Ovary (tissue), 9 donors: Measurements from ENCODE around the gene TMCO2. TPM values are rescaled to one million over a fixed set of nuclear protein-coding genes. Genes with fewer than 3 reads are reported as not detected.

ENCODE experiments used
- DNase-seq, 5 donors: peaks; one replicate each; pipeline ENCODE4 v3.0.0-alpha.2; 2019 to 2020
- H3K27ac ChIP-seq, 2 donors: fragments of 200-600 bp; one replicate each; pipeline versions ENCODE4 v1.5.1 to v1.8.0; 2019 to 2022
- H3K27me3 ChIP-seq: fragments of 200-600 bp; one replicate; pipeline ENCODE4 v1.8.0; 2022
- H3K36me3 ChIP-seq: fragments of 200-600 bp; sonication (generic); one replicate; pipeline ENCODE4 v1.5.1; 2019
- H3K4me1 ChIP-seq: one replicate; pipeline ENCODE4 v1.8.1; 2013; ENCODE audit warnings: mild to moderate bottlenecking, moderate library complexity; ENCODE audit not compliant: insufficient read depth
- H3K4me3 ChIP-seq: fragments of 200-600 bp; sonication (generic); one replicate; pipeline ENCODE4 v1.5.1; 2017
- H3K9me3 ChIP-seq, 2 donors: fragments of 200-600 bp in 1 of 2; sonication (generic) in 1 of 2; one replicate each; pipeline versions ENCODE4 v1.5.1 to v1.8.1; 2013 to 2019; ENCODE audit warnings: mild to moderate bottlenecking in 1 of 2, moderate library complexity in 1 of 2
- EP300 ChIP-seq: sonication (generic); formaldehyde crosslinking; IDR thresholded peaks from one replicate; pipeline ENCODE4 v1.6.1; 2017; ENCODE audit warnings: antibody characterized with exemption
- POLR2A ChIP-seq: fragments of 450-650 bp; IDR thresholded peaks from one replicate; pipeline ENCODE4 v1.6.1; 2017; ENCODE audit warnings: antibody characterized with exemption, mild to moderate bottlenecking, moderate library complexity
- WGBS, 3 donors: extraction: QIAGEN DNeasy Blood & Tissue Kit in 1 of 3; methylation state at CpG; one replicate each; pipeline versions ENCODE4 v1.1.5 to v1.1.7; 2013 to 2017; 5-methylcytosine and 5-hydroxymethylcytosine counted together
- intact Hi-C, 4 donors: fragments of 100-400 bp; cut with DNase I; formaldehyde crosslinking; loops; one replicate each; pipeline versions ENCODE4 v1.11.0 to v1.15.1; 2022 to 2023
- polyA plus RNA-seq, 2 donors: library from polyadenylated mRNA; stranded (reverse); fragments of 200-250 nt in 1 of 2; fragments of 350-450 nt in 1 of 2; fragmentation: Illumina TruSeq in 1 of 2; extraction: RNeasy Lipid Tissue Mini Kit (QIAGEN cat#74804) in 1 of 2; gene quantifications; one replicate each; pipeline ENCODE4 v1.2.3, GENCODE V29; 2013 to 2014
- total RNA-seq, 7 donors: library from RNA; depleted of rRNA in 2 of 7; stranded (reverse); fragments of >200 nt in 2 of 7; fragmentation: NEBNext Ultra II Directional in 3 of 7; extraction: Animal tissue kit (Norgen Biotek cat#: 25700) in 3 of 7; gene quantifications; one replicate each; pipeline versions ENCODE4 v1.1.0 to v1.2.4, GENCODE V29; 2016 to 2023
- TF ChIP-seq, protein P1 (sequence below), 3 donors: fragments of 450-650 bp in 2 of 3; fragments of 200-600 bp in 1 of 3; IDR thresholded peaks; one replicate each; pipeline versions ENCODE4 v1.5.1 to v1.8.0; 2016 to 2022; ENCODE audit warnings: antibody characterized with exemption in 3 of 3, mild to moderate bottlenecking in 1 of 3
- donor health status: DM: no; HTN: no; CAD: no; lungs with moderate emphysema.
- donor health status: DM: no; HTN: no; CAD: no.
- donor health status: Bipolar disorder and iron deficiency.
- donor health status: DM: yes; HTN: yes; CAD: no.
- donor health status: DM: no; HTN: no; CAD: no.
- donor health status: DM: yes; HTN: yes; CAD: no.

TMCO2 gene
- total and polyA plus RNA-seq, 9 donors: not detected

DNA sequence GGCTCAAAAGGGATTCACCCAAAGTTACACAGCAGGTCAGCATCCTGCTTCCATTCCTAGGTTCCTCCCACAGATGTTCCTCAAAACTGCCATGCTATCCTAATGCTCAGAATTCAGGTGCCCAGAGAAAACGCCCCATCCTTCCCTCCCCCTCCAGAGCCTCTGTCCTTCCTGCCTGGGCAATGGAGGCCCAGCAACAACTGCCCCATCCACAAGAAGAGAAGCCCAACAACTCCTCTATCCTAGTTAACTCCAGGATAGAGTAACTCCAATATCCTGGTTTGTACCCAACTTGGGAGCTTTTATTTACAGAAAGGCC is 52.5 kb downstream of the TMCO2 start:
- H3K4me1 ChIP-seq: no peaks in the 10 kb centered on the region
- TF ChIP-seq POLR2A (no peak), EP300 (no peak)
- TF ChIP-seq, protein P1, sequence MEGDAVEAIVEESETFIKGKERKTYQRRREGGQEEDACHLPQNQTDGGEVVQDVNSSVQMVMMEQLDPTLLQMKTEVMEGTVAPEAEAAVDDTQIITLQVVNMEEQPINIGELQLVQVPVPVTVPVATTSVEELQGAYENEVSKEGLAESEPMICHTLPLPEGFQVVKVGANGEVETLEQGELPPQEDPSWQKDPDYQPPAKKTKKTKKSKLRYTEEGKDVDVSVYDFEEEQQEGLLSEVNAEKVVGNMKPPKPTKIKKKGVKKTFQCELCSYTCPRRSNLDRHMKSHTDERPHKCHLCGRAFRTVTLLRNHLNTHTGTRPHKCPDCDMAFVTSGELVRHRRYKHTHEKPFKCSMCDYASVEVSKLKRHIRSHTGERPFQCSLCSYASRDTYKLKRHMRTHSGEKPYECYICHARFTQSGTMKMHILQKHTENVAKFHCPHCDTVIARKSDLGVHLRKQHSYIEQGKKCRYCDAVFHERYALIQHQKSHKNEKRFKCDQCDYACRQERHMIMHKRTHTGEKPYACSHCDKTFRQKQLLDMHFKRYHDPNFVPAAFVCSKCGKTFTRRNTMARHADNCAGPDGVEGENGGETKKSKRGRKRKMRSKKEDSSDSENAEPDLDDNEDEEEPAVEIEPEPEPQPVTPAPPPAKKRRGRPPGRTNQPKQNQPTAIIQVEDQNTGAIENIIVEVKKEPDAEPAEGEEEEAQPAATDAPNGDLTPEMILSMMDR (IDR thresholded peaks at IDR 0.05): no peak
- 67 to 83% (median 78%) methylated on average over 1 of the region's 1 CpG for WGBS, 3 donors
- no peak for DNase-seq
- H3K4me3 ChIP-seq: no peak overlapping the region
- H3K36me3 ChIP-seq: no peaks in the 10 kb centered on the region
- H3K27me3 ChIP-seq: no peaks in the 10 kb centered on the region
- no peak overlapping the region for H3K27ac ChIP-seq
- intact Hi-C loops: no loop called here
- H3K9me3 ChIP-seq: no peaks in the 10 kb centered on the region

DNA sequence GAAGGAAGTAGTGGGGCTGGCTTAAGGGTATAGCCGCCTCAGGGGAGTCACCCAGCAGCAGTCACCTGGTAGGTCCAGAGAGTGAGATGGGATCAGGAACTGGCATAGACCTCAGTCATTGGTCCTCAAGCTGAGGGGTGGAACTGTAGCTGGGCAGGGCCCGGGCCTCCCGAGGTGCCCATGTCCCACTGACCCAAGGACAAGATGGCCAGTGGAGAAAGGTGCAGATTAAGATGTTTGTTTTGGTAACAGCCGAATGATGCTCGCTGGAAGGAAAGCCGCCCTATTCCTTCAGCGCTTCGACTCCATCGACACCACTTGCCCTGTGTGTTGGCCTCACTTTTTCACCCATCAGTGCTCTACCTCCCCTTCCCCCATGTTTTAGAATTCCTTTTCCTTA is 52.9 kb downstream of the TMCO2 start:
- no peaks in the 10 kb centered on the region for H3K36me3 ChIP-seq
- H3K27me3 ChIP-seq: no peaks in the 10 kb centered on the region
- intact Hi-C loops: no loop called here
- no peak overlapping the region for H3K4me3 ChIP-seq
- H3K27ac ChIP-seq: no peak overlapping the region
- no peak for DNase-seq
- no peaks in the 10 kb centered on the region for H3K4me1 ChIP-seq
- TF ChIP-seq, protein P1 (IDR thresholded peaks at IDR 0.05): no peak
- TF ChIP-seq POLR2A: no peak
- TF ChIP-seq EP300: no peak
- H3K9me3 ChIP-seq: no peaks in the 10 kb centered on the region
- WGBS, 3 donors: 92 to 93% (median 92%) methylated on average over 9 of the region's 9 CpGs

DNA sequence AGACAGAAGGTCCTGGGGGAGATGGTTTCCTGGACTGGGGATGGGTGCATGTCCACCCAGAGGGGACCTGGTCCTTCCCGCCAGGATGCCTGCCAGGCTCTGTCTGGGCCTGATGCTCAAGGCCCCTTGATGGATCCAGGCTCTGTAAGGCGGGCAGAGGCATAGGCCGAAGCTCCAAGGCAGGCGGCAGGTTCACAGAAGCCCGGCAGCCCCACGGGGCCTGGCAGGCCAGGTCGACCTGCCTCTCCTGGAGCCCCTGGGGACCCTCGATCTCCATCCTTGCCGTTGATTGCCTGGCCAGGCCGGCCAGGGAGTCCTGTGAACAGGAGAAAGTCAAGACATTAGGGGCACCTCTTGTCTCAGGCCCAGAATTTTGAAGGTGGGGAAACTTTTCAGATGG is 53.3 kb downstream of the TMCO2 start:
- intact Hi-C loops: no loop called here
- no peak overlapping the region for H3K27ac ChIP-seq
- H3K27me3 ChIP-seq: no peaks in the 10 kb centered on the region
- TF ChIP-seq EP300 (no peak), POLR2A (no peak)
- TF ChIP-seq, protein P1 (IDR thresholded peaks at IDR 0.05): no peak
- H3K4me1 ChIP-seq: no peaks in the 10 kb centered on the region
- H3K36me3 ChIP-seq: no peaks in the 10 kb centered on the region
- WGBS, 3 donors: 90 to 95% (median 92%) methylated on average over 10 of the region's 10 CpGs
- H3K4me3 ChIP-seq: no peak overlapping the region
- H3K9me3 ChIP-seq: no peaks in the 10 kb centered on the region
- DNase-seq: no peak

Other genes starting within 250 kb of the TMCO2 start
- gene CAP1, start 207.2 kb upstream of the TMCO2 start, total RNA-seq: 100 to 1,000 TPM in 5 of 7 donors, 10 to 100 TPM in 2; 76.8 to 257 (median 194) TPM
- gene CAP1, start 207.2 kb upstream of the TMCO2 start, polyA plus RNA-seq: 100 to 1,000 TPM; 110 to 325 TPM
- gene PPT1, start 150.7 kb upstream of the TMCO2 start, total RNA-seq: 10 to 100 TPM; 38.0 to 84.2 (median 71.0) TPM
- gene PPT1, start 150.7 kb upstream of the TMCO2 start, polyA plus RNA-seq: 100 to 1,000 TPM in 1 of 2 donors, 10 to 100 TPM in 1; 53.5 to 247 TPM
- gene RLF, start 86.5 kb upstream of the TMCO2 start, total RNA-seq: 10 to 100 TPM; 16.5 to 29.3 (median 19.1) TPM
- gene RLF, start 86.5 kb upstream of the TMCO2 start, polyA plus RNA-seq: 1 to 10 TPM; 6.9 to 8.7 TPM
- gene ZMPSTE24, start 10.3 kb downstream of the TMCO2 start, total RNA-seq: 10 to 100 TPM; 24.5 to 36.9 (median 29.0) TPM
- gene ZMPSTE24, start 10.3 kb downstream of the TMCO2 start, polyA plus RNA-seq: 10 to 100 TPM; 19.0 to 44.4 TPM
- 1 to 10 TPM in 4 of 7 donors, under 1 TPM in 3; 0.30 to 5.7 (median 1.7) TPM for gene COL9A2, start 69.3 kb downstream of the TMCO2 start, total RNA-seq
- gene COL9A2, start 69.3 kb downstream of the TMCO2 start, polyA plus RNA-seq: 1 to 10 TPM; 1.2 to 2.2 TPM
- gene SMAP2, start 125.8 kb downstream of the TMCO2 start, total RNA-seq: 10 to 100 TPM; 11.6 to 25.7 (median 15.4) TPM
- 10 to 100 TPM; 10.7 to 72.0 TPM for gene SMAP2, start 125.8 kb downstream of the TMCO2 start, polyA plus RNA-seq
- 1 to 10 TPM in 5 of 7 donors, under 1 TPM in 2; 0.60 to 3.4 (median 1.2) TPM for gene ZFP69B, start 202.5 kb downstream of the TMCO2 start, total RNA-seq
- 1 to 10 TPM in 1 of 2 donors, under 1 TPM in 1; 0.64 to 1.5 TPM for gene ZFP69B, start 202.5 kb downstream of the TMCO2 start, polyA plus RNA-seq
- 1 to 10 TPM; 2.3 to 5.4 (median 3.6) TPM for gene ZFP69, start 229.4 kb downstream of the TMCO2 start, total RNA-seq
- gene ZFP69, start 229.4 kb downstream of the TMCO2 start, polyA plus RNA-seq: 1 to 10 TPM; 1.9 to 4.5 TPM